CD4-positive, alpha-beta T cell treated with Interleukin-21 for 1 hour (primary cell): ENCODE measurements around the gene DNAJC13.
"Not testable (repeated sequence)": the region's sequence is repeated elsewhere in the genome, so short reads cannot be mapped to it uniquely, and the experiment has no call there.

Experiments used
- DNase-seq: peaks from one replicate; pipeline ENCODE4 v3.0.0-alpha.2; 2020

DNAJC13 gene, protein sequence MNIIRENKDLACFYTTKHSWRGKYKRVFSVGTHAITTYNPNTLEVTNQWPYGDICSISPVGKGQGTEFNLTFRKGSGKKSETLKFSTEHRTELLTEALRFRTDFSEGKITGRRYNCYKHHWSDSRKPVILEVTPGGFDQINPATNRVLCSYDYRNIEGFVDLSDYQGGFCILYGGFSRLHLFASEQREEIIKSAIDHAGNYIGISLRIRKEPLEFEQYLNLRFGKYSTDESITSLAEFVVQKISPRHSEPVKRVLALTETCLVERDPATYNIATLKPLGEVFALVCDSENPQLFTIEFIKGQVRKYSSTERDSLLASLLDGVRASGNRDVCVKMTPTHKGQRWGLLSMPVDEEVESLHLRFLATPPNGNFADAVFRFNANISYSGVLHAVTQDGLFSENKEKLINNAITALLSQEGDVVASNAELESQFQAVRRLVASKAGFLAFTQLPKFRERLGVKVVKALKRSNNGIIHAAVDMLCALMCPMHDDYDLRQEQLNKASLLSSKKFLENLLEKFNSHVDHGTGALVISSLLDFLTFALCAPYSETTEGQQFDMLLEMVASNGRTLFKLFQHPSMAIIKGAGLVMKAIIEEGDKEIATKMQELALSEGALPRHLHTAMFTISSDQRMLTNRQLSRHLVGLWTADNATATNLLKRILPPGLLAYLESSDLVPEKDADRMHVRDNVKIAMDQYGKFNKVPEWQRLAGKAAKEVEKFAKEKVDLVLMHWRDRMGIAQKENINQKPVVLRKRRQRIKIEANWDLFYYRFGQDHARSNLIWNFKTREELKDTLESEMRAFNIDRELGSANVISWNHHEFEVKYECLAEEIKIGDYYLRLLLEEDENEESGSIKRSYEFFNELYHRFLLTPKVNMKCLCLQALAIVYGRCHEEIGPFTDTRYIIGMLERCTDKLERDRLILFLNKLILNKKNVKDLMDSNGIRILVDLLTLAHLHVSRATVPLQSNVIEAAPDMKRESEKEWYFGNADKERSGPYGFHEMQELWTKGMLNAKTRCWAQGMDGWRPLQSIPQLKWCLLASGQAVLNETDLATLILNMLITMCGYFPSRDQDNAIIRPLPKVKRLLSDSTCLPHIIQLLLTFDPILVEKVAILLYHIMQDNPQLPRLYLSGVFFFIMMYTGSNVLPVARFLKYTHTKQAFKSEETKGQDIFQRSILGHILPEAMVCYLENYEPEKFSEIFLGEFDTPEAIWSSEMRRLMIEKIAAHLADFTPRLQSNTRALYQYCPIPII (N-terminal part only)

DNA sequence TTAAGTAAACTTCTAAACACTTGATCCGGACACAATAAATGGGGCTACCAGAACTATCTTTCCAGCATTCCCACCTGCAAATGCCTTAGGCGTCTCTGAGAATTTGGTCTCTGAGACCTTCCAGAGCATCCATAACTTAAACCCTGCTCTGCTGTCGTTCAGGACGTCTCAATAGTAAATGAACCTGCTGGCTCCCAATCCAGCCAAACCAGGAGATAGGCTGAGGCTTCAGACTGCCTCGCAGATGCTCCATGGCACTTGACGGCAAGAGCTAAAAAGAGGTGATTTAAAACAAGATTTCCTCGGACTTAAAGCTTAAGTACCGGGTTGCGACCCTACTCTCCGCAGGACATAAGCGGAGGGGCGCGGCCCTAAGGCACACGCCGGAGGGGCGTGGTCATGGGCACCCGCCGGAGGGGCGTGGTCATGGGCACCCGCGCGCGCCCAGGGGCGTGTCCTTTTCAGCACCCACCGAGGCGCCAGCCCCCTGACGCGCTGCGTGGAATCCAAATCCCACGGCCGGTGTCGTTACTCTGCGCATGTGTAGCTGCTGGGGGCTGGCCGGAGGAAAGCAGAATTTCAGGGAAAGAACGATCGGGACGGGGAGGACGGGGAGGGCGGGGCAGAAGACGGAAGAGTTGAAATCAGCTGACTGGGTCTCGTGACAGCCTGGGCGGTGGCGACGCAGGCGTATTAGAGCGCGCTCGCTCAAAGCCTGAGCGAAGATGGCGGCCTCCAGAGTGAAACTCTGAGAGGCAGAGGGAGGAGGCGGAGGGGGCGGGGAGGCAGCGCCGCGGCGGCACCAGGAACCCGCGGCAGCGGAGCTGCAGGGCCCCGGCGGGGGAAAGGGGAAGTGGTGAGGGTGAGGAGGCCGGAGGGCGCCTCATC, at the start of gene DNAJC13:
DNAJC13 (plus strand) TSS at position 696 of the 888 bp plus-strand sequence. CDS start 17,049 bp downstream, outside the sequence.
- peak; percentile 94 for DNase-seq

DNA sequence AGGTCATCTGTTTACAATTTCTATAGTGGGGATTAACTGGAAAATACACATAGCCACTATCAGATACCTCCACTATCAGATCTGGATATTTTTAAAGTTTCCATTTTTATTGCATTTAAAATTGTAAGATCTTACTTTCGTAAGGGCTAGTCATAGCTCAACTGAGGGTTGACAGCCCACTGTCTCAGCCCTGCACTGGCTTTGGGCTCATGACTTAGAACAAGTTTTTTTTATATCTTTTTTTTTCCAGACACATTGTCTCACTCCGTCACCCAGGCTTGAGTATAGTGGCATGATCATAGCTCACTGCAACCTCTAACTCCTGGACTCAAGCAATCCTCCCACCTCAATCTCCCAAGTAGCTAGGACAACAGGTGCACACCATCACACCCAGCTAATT, 48.8 kb upstream of the DNAJC13 start:
- no peak for DNase-seq

DNA sequence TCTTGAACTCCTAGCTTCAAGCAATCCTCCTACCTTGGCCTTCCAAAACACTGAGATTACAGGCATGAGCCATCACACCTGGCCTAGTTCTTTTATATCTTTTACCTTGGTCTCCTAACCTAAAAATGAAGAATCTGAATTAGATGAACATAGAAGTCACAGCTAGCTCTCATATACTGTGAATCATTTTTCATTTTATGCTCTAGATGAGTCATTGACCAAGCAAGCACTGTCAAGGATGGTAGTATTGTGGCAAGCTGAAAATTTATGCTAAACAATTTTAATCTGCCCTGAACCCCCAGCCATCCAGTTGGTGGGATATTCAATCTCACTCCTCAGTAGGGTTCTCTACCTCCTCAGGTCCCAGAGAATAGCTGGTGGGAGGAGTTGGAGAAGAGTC, 48.3 kb upstream of the DNAJC13 start:
- no peak for DNase-seq

DNA sequence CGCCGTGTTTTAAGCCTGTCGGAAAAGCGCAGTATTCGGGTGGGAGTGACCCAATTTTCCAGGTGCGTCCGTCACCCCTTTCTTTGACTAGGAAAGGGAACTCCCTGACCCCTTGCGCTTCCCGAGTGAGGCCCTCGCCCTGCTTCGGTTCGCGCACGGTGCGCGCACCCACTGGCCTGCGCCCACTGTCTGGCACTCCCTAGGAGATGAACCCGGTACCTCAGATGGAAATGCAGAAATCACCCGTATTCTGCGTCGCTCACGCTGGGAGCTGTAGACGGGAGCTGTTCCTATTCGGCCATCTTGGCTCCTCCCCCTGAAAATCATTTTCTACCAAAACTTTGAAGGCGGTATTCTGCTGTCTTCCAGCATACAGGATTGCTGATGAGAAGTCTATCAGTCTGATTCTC, 40.4 kb upstream of the DNAJC13 start:
- DNase-seq = not testable (repeated sequence)

DNA sequence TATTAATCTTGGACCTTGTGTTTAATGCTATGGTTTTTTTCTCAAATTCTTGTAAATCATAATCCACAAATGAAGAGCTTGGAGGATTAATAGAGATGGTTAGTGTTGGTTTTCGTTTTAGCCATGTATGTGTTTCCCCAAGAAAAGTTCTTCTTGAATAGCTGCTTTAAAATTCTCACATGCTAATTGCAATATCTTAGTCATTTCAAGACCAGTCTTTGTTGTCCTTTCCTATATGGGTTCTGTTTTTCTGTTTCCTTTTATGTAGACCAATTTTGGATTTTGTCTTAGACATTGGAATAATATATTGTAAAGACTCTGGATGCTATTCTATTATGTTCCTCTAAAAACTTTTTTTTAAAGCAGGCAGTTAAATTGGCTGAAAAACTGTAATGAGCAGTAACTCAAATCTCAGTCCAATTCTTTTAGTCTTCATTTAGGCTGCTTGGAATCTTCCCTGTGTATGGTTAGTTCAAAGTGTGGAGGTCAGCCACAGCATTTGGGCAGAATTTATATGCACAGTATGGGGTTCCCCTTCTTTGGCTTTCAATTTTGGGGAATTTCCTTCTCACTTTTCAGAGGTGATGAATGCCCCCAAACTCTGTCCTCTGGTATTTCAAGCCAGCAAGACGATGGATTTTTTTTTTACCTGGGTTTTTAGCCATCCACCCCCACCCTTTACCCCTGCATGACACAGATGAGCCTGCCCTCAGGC, 39.1 kb upstream of the DNAJC13 start:
- DNase-seq = no peak

DNA sequence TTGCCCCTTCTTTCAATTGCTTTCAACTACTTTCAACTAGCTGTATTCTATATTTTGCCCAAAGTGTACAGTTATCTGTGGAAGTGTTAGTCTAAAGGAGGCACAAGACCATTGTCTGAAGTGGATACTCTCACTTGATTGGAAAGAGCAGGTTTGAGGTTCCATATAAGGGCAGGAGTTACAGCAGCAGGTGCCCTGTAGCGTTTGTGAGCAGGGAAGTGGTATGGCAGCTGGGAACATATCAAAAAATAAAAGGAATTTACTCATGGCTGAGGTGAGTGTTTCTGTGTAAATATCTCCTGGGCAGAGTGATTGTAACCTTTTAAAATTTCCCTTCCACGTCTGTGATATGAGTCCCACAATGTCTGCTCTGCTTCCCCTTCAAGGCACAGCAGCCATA, 38.5 kb upstream of the DNAJC13 start:
- DNase-seq = no peak

DNA sequence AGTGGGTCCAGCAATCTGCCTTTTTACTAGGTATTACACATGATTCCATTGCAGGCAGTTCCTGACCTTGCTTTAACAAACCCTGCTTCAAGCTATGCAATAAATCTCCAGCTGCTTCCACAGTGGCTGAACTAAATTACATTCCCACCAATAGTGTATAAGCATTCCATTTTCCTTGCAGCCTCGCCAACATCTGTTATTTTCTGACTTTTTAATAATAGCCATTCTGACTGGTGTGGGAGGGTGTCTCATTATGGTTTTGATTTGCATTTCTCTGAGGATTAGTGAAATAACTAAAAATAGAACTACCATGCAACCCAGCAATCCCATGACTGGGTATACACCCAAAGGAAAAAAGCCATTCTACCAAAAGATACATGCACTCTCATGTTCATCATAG, 36.4 kb upstream of the DNAJC13 start:
- DNase-seq = no peak

DNA sequence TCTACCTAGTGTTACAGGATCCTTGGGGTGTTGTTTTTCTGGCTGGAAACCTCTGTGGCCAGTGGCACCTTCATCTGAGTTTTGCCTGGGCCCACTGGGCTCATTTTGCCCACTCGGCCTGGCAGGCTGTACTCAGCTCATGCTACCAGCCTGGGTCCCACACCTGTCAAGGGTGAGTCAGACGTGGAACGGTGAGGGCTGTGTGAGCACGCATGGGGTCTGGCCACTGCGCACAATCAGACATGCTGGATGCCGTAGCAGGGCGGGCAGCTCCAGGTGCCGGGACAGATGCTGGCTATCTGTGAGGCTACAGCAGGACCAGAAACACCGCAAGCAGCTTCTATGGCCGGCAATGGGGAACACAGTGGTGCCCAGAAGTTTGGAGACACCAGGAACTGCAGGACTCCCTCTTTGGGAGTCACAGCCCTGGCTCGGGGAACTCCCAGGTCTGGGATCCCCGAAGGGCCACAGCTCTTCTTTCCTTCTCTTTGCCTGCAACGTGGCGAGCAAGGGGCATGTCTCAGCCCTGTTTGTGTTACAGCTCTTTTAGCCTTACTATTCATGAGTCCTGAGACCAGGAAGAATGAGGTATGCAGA, 35.9 kb upstream of the DNAJC13 start:
- no peak for DNase-seq

DNA sequence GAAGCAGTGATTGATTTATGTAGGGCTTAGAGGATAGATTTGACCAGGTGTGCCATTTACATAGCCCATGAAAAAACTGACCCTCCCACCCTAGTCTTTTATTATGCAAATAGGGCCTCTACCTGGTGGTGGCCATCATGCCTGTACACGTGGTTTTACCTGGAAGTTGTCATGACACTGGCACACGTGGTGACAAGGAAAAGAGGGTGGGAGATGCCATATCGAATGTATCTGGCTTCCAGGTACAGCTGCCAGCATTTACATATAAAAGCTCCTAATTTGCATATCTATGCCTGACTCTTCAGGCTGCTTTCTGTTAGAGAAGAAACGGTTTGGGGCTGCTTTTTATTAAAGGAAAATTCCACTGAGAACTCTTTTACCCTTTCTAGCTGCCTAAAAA, 35.0 kb upstream of the DNAJC13 start:
- DNase-seq = no peak

DNA sequence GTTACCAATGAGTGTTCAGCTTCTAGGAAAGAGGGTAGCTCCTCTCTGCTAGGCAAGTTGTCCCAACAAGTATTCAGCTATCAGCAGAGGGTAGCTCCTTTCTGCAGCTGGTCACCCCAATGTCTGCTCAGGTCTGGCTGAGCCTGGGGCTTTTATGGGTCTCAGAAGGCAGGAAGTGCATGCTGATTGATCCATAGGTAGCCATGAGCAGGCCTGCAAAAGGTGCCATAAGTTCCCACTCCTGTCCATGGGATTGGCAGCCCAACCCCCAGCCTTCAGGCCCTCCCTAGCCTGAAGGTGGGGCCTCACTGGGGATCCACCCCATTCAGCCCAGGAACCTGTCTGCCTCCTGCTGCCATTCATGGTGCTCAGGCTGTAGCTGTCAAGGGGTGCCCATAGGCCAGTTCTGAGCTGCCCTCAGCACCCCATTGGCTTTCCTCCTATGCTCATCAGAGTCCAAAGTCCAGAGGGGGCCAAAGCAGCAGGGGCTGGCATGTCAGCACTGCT, 34.6 kb upstream of the DNAJC13 start:
- DNase-seq = no peak

DNA sequence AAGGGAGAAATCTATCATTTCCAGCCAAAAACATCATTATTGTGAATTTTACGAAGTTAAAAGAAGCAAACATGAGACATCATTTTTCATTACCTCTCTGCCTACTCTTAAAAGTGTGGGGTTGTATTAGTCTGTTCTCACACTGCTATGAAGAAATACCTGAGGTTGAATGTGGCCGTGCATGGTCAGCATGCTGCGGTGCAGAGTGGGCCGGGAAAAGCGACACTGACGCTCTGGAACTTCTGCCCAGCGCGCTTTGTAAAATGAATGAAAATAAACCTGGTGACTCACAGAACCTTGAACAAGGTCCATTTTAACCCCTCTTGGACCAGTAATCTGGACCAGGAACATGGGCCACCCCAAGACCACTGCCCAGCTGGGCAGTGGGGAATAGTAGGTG, 31.0 kb upstream of the DNAJC13 start:
- no peak for DNase-seq

DNA sequence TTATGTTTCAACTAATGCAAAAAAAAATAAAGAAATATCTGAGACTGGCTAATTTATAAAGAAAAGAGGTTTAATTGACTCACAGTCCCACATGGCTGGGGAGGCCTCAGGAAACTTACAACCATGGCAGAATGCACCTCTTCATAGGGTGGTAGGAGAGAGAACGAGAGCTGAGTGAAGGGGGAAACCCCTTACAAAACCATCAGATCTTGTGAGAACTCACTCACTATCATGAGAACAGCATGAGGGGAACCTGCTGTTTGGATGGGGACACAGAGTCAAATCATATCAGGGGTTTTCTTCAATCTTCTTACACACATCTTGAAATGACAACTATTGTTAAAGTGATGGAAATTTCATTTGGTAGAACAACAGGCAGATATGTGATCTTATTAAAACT, 24.6 kb upstream of the DNAJC13 start:
- not testable (repeated sequence) for DNase-seq

DNA sequence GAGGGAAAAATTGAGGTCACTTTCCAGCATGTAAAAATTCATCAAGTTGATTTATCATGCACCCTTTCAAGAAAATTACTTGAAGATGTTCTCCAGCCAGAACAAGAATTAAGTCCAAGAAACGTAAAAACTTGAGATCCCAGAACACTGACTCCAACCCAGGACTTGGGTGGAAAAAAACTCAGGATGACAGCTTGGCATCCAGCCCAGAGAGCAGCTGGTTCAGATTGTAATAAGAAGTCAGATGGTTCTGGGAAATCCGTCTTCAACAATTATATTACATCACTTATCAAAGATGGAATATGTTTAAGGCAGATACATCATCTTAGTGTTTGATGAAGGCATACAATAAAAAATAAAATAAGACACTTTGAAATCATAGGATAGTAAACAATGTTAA, 23.0 kb upstream of the DNAJC13 start:
- no peak for DNase-seq

DNA sequence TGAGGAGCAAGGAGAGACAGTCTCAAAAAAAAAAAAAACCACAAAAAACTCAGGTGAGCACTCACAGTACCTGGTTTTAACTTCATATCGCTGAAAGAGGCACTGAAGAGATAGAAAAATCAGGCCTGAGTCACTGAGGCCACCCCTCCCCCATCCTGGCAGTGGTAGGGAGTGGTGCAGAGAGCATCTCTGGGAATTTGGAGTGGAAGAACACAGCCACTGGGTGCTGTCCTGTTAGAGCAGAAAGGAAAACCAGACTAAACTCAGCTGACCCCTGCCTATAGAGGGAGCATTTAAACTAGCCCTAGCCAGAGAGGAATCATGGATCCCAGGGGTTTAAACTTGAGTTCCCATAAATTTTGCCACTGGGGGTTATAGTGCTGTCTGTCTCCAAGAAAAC, 22.2 kb upstream of the DNAJC13 start:
- DNase-seq = no peak

DNA sequence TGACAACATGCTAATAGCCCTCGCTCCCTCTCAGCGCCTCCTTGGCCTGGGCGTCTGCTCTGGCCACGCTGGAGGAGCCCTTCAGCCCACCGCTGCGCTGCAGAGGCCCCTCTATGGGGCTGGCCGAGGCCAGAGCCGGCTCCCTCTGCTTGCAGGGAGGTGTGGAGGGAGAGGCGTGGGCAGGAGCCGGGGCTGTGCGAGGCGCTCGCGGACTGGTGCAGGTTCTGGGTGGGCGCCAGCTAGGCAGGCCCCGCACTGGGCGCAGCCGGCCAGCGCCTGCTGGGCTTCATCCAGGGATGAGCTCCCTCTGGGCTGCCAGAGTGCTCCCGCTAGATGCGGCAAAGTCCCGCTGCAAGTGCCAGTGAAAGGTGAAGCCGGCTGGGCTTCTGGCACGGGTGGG, 21.0 kb upstream of the DNAJC13 start:
- DNase-seq = no peak

DNA sequence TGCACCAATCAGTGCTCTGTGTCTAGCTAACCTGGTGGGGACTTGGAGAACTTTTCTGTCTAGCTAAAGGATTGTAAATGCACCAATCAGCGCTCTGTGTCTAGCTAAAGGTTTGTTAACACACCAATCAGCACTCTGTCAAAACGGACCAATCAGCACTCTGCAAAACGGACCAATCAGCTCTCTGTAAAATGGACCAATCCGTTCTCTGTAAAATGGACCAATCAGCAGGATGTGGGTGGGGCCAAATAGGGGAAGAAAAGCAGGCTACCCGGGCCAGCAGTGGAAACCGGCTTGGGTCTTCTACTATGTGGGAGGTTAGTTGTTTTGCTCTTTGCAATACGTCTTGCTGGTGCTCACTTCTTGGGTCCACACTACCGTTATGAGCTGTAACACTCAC, 20.5 kb upstream of the DNAJC13 start:
- not testable (repeated sequence) for DNase-seq

DNA sequence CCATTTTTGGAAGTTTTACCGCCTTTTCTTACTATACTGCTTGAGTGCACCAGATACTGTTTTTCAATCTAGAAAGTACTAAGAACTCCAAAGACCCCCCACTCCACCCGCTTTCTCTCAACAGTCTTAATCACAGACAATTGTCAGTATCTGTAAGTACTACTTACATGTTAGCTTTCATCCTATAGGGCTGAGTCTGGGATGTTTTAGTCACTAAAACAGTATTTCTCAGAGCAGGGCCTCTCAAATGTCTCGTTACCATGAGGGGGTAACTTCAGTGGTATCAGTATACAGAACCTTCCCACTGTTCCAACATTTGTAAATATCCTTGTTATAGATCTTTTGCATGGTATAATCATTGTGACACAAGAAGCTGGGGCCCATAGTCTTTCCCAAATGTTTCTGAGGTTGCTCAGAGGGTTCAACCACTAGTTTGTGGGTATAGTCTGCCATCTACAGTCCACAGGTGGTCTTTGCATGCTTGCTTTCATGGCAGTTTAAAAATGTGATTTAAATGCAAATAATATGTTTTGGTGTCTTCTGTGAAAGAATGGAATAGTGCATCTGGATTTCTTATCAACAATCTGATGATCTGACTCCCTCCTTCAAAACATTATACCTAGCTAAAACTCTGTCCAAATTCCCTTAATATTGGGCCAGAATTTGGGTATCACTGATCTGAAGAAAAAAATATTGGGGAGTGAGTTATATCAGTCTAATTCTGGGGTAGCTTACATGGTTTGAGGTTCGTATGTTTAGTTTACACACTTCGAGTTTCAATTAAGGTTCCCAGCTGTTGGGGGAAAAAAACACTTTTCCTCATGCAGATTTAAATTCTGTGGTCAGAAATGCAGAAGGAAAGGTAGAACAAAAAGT, 18.0 kb upstream of the DNAJC13 start:
- peak; percentile 41 for DNase-seq

DNA sequence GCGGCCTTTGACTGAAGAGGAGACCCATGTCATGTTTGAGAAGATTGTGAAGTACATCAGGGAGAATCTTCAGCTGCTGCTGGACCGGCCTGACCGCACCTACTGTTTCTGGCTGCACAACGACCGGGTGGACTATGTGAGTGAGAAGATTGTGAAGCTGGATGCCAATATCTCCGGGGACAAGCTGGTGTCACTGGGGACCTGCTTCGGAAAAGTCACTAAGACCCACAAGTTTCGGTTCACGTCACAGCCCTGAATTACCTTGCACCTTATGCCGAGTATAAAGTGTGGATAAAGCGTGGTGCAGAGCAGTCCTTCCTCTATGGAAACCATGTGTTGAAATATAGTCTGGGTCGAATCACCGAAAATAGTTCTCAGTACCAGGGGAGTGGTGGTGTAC, 16.0 kb upstream of the DNAJC13 start:
- DNase-seq = no peak

DNA sequence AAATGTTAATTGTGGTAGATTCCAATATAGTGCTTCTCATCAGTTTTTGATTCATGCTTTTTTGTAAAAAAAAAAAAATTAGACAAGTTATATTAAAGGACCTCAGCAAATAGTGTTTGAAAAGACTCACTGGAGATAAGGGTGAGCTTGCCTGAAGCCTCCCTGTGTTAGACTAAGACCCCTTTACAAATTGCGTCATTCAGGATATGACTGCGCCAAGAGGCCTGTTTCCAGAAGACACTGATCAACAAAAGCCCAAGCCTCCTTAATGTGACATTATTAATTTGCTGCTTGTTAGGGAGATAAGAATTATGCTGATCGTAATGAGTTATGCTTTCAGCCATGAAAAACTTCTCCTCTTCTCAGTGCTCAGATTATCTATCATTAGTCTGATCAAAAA, 13.0 kb upstream of the DNAJC13 start:
- no peak for DNase-seq

DNA sequence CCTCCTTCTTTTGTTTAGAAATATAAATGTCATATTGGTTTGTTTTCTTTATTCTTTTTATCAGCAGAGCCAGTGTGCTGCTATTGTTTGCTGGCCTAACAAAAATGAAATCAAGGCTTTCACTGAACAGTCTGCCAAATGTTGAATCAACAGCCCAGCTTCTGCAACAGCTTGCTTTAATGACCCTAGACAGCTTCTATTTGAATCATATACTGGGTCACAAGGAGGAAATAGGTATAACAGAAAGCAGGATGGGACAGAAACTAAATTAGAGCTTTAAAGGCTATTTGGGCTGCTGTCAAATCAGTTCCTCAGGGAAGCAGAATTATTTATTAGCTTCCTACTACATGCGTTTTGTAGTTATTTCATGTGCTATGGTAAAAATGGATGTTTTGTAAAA, 12.1 kb upstream of the DNAJC13 start:
- no peak for DNase-seq
